Upper lobe of left lung (tissue), 6 donors: ENCODE data around the gene ACVR2B. TPM values are rescaled to one million over a fixed set of nuclear protein-coding genes. Genes with fewer than 3 reads are reported as not detected.

Experiments used
- ATAC-seq, 2 donors: fragments of 200-7000 bp; cut with Tn5 transposase; one replicate each; pipeline ENCODE4 v1.9.1; 2022; ENCODE audit warnings: mild to moderate bottlenecking in 2 of 2, moderate library complexity in 2 of 2; ENCODE audit not compliant: low FRiP score in 2 of 2
- DNase-seq, 2 donors: peaks; one replicate each; pipeline ENCODE4 v3.0.0-alpha.2; 2019 to 2020
- H3K27ac ChIP-seq, 4 donors: fragments of 200-600 bp; sonication (generic); one replicate each; pipeline ENCODE4 v1.5.1; 2016 to 2019
- H3K27me3 ChIP-seq, 4 donors: fragments of 200-600 bp; sonication (generic); one replicate each; pipeline ENCODE4 v1.5.1; 2017 to 2019
- H3K36me3 ChIP-seq, 4 donors: fragments of 200-600 bp; sonication (generic); one replicate each; pipeline ENCODE4 v1.5.1; 2016 to 2019
- H3K4me1 ChIP-seq, 4 donors: fragments of 200-600 bp; sonication (generic); one replicate each; pipeline ENCODE4 v1.5.1; 2018 to 2019
- H3K4me3 ChIP-seq, 4 donors: fragments of 200-600 bp; sonication (generic); one replicate each; pipeline ENCODE4 v1.5.1; 2017 to 2019; ENCODE audit warnings: mild to moderate bottlenecking in 2 of 4, moderate library complexity in 1 of 4
- H3K9me3 ChIP-seq, 4 donors: fragments of 200-600 bp; sonication (generic); one replicate each; pipeline ENCODE4 v1.5.1; 2018 to 2019
- EP300 ChIP-seq, 4 donors: sonication (generic); formaldehyde crosslinking; IDR thresholded peaks; one replicate each; pipeline ENCODE4 v1.5.1; 2017; ENCODE audit warnings: antibody characterized with exemption in 4 of 4, control low read depth in 2 of 4
- POLR2A ChIP-seq, 4 donors: fragments of 450-650 bp; IDR thresholded peaks; one replicate each; pipeline ENCODE4 v1.5.1; 2016 to 2017; ENCODE audit warnings: antibody characterized with exemption in 4 of 4, mild to moderate bottlenecking in 2 of 4
- POLR2AphosphoS5 ChIP-seq, 2 donors: sonication (generic); formaldehyde crosslinking; IDR thresholded peaks; one replicate each; pipeline ENCODE4 v1.5.1; 2017; ENCODE audit warnings: antibody characterized with exemption in 2 of 2
- WGBS, 2 donors: methylation state at CpG; one replicate each; pipeline ENCODE4 v1.1.5; 2017 to 2018; 5-methylcytosine and 5-hydroxymethylcytosine counted together
- small RNA-seq, 4 donors: library from RNA; depleted of rRNA; stranded (forward); fragments of <200 nt; gene quantifications; one replicate each; pipeline ENCODE3, GENCODE V24; 2016
- total RNA-seq, 6 donors: library from RNA; depleted of rRNA in 4 of 6; stranded (reverse); fragments of >200 nt in 4 of 6; gene quantifications; one replicate each; pipeline versions ENCODE4 v1.1.0 to v1.2.1, GENCODE V29; 2016 to 2021
- TF ChIP-seq, protein P1 (sequence below), 6 experiments: fragments of 450-650 bp in 4 of 6; fragments of 200-600 bp in 2 of 6; sonication (generic) in 2 of 6; IDR thresholded peaks; one replicate each; pipeline ENCODE4 v1.5.1; 2016 to 2019; ENCODE audit warnings: antibody characterized with exemption in 6 of 6
- donor health status: DM: no; HTN: no; CAD: no; lungs with moderate emphysema.
- donor health status: DM: no; HTN: yes; CAD: no; lungs with severe emphysema.

The ACVR2B gene
- total RNA-seq, 6 donors from 2014 or later = 4.1 to 9.4 (median 8.0) TPM

DNA sequence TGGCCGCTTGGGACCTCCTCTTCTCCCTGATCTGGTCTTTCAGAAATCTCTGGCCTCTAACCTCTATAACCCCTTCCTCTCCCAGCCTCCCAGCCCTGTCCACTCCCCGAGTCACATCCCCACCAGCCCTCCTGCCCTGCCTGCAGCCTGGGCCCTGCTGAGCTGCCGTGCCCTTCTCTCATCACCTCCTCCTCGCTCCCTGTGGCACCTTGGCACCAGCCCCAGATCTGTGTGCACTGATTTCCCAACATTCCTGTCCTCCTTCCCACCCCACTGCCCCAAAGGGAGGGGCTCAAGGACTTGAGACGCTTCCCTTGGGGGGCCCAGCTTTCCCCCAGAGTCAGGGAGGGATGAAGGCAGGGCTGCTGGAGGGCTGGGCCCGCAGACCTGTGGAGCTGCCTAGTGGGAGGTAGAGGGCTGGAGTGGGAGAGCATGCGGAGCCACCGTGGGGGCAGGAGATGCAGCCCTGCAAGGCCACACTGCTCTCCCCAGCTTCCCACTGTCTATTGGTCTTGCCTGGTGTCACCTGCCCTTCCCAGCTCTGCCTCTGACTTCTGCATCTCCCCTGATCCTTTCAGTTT, 85.2 kb downstream of the ACVR2B start:
- Histone ChIP-seq H3K9me3 (no peaks in the 10 kb centered on the region), H3K4me1 (no peaks in the 10 kb centered on the region), H3K27me3 (no peaks in the 10 kb centered on the region), H3K27ac (no peak overlapping the region), H3K4me3 (no peak overlapping the region), H3K36me3 (peaks cover 0 to 4% (median 0%) of the 10 kb centered on the region in 4 donors)
- no peak for ATAC-seq
- peak in 1 of 2 donors; percentile 43 for DNase-seq
- no peak for TF ChIP-seq POLR2A (IDR thresholded peaks at IDR 0.05)
- TF ChIP-seq, protein P1, sequence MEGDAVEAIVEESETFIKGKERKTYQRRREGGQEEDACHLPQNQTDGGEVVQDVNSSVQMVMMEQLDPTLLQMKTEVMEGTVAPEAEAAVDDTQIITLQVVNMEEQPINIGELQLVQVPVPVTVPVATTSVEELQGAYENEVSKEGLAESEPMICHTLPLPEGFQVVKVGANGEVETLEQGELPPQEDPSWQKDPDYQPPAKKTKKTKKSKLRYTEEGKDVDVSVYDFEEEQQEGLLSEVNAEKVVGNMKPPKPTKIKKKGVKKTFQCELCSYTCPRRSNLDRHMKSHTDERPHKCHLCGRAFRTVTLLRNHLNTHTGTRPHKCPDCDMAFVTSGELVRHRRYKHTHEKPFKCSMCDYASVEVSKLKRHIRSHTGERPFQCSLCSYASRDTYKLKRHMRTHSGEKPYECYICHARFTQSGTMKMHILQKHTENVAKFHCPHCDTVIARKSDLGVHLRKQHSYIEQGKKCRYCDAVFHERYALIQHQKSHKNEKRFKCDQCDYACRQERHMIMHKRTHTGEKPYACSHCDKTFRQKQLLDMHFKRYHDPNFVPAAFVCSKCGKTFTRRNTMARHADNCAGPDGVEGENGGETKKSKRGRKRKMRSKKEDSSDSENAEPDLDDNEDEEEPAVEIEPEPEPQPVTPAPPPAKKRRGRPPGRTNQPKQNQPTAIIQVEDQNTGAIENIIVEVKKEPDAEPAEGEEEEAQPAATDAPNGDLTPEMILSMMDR (IDR thresholded peaks at IDR 0.05) = no peak
- TF ChIP-seq POLR2AphosphoS5 (IDR thresholded peaks at IDR 0.05) = no peak
- TF ChIP-seq EP300 (IDR thresholded peaks at IDR 0.05) = no peak
- 68% methylated on average over 6 to 8 of the region's 8 CpGs for WGBS, 2 donors

DNA sequence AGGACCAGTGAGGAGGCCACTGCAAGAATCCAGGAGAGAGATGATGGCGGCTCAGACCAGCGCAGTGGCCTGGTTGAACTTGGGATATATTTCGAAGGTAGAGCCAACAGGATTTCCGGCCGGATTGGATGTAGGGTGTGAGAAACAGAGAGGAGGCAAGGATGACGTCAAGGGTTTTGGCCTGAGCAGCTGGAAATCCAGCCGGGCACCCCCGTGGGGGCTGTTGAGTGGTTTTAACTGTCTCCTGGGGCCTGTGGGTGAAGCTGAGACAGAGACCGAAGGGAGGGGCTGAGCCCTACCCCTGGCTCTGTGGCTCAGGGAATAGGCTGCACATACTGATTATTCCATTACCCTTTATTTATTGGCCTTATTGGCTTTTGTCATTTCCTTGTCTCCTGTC, 88.1 kb downstream of the ACVR2B start:
- Histone ChIP-seq H3K4me3 (no peak overlapping the region), H3K9me3 (no peaks in the 10 kb centered on the region), H3K4me1 (no peaks in the 10 kb centered on the region), H3K36me3 (no peaks in the 10 kb centered on the region), H3K27me3 (no peaks in the 10 kb centered on the region), H3K27ac (no peak overlapping the region)
- DNase-seq = no peak
- ATAC-seq = no peak
- TF ChIP-seq, protein P1 (IDR thresholded peaks at IDR 0.05) = no peak
- TF ChIP-seq EP300 (IDR thresholded peaks at IDR 0.05) = no peak
- no peak for TF ChIP-seq POLR2AphosphoS5 (IDR thresholded peaks at IDR 0.05)
- TF ChIP-seq POLR2A (IDR thresholded peaks at IDR 0.05) = no peak
- 72 to 81% methylated on average over 9 of the region's 9 CpGs for WGBS, 2 donors

Small RNA genes lying within 50 kb of the gene (small RNA-seq; reads per million reads assigned to genes)
- gene RF00019 = 0 reads per million in 4 donors

Other genes with a start within 250 kb of the ACVR2B start
- 1 to 10 TPM in 1 of 6 donors, under 1 TPM in 3, not detected in 2; 0.27 to 1.6 (median 0.48) TPM for gene SLC22A13, start 188.1 kb upstream of the ACVR2B start, total RNA-seq
- 1 to 10 TPM in 1 of 6 donors, under 1 TPM in 1, not detected in 4; 0.30 to 1.6 TPM for gene SLC22A14, start 171.6 kb upstream of the ACVR2B start, total RNA-seq
- 1 to 10 TPM; 1.3 to 7.3 (median 4.6) TPM for gene XYLB, start 107.1 kb upstream of the ACVR2B start, total RNA-seq
- 10 to 100 TPM; 10.0 to 34.6 (median 13.2) TPM for gene EXOG, start 42.5 kb downstream of the ACVR2B start, total RNA-seq
- gene SCN5A, start 195.8 kb downstream of the ACVR2B start, total RNA-seq = under 1 TPM in 5 of 6 donors, not detected in 1; under 0.01 to 0.30 (median 0.10) TPM